GM18873 (cell line): ENCODE results near the gene DYNLT1.
"Not testable (repeated sequence)": the region's sequence is repeated elsewhere in the genome, so short reads cannot be mapped to it uniquely, and the experiment has no call there.

ENCODE experiments used
- ATAC-seq: cut with Tn5 transposase; IDR thresholded peaks from one replicate; pipeline ENCODE4 v1.9.1; 2021; ENCODE audit warnings: mild to moderate bottlenecking, moderate library complexity, moderate number of reproducible peaks; ENCODE audit not compliant: unreplicated experiment, low FRiP score

Gene DYNLT1

DNA sequence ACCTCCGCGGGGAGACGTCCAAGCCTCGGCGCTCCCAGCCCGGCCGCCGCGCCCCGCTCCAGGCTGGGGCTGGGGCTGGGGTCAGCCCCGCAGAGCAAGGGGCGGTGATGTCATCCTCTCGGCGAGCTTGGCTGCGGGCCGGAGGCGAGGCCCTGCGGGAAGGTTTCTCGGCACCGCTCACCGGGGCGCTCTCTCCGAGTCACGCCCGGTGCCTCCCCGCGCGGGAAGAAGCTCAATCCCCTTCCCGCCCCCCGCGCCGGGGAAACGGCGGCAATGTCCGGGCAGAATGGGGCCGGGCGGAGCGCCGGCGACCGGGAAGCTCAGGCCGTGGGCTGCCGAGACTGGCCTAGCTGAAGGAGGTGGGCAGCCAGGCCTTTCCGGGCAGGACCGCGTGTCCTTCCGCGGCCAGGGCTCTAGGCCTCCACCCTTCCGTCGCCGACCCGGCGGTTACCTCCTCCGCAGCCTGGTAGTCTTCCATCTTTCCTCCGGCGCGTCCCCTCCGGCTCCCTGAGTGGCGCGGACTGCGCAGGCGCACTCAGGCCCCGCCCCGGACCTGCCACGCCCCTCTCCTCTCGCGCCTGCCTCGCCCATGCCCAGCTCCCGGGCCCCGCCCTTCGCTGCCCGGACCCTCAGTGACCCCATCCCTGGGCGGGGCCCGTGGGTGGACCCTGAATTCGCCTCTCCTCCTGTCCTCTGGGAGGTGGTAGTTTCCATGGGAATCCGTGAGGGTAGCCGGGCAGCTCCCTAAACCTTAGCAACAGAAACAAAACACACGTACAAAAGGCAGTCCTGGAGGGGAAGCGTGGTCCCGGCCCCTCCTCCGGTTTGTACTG lies at the start of gene DYNLT1:
DYNLT1 (minus strand) TSS at position 513 of the 833 bp plus-strand sequence; CDS start at position 478, 35 bp downstream.
- ATAC-seq: peak; percentile 39

DNA sequence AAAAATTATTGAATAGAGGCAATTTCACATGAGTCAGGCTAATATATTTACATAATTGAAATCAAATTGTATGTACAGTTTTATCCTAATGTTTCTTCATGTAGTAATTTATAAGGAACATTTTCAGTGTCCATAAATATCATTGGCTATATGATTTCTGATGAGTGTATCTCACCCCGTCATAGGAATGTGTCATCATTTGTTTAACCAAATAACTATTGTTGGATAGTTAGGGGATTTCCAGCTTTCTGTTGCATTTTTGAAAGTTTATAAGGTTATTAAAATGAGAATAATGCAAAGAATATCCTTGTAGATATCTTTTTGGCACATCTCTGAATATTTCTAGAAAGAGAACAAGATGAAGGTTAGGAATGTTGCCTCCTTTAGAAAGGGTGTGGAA lies 44.3 kb upstream of the DYNLT1 start:
- ATAC-seq: no peak

DNA sequence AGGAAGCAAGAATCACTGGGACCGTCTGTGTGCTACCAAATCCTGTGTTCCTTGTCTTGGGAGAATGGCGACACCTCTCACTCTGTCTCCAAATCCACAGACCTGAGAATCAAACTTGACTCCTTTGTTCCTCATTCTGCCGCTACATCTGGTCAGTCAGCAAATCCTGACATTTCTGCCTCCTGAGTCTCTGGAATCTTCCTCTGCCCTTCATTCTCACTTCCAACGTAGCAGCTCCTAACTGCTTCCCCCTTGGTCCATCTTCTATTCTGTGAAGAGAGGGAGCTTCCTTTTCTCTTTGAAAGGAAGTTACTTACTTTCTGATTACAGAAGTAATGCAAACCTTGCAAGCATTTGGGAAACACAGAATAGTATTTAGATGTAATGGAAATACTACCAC lies 43.0 kb upstream of the DYNLT1 start:
- ATAC-seq: no peak

DNA sequence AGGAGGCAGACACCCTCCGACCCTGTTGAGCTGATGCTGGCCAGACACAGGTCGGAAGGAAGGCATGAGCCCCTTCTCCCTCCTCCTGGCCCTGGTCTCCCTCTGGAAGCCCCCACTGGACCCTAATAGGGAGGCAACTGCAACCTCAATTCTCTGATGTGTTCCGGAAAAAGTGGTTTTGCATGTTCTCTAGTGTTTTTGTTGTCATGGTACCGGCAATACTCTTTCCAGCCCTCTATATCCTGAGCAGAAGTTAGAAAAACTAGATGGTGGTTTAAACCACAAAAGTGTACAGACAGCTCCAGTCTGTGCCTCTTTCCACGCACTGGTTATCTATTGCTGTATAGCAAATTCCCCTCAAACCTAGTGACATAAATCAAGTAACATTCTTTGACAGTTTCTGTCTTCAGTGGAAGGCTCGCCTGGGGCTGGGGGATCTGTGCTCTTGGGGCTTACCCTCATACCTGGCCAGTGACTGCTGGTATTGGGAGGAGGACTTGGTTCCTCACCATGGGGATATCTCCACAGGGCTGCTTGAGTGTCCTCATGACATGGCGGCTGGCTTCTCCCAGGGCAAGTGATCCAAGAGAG lies 42.3 kb upstream of the DYNLT1 start:
- no peak for ATAC-seq

DNA sequence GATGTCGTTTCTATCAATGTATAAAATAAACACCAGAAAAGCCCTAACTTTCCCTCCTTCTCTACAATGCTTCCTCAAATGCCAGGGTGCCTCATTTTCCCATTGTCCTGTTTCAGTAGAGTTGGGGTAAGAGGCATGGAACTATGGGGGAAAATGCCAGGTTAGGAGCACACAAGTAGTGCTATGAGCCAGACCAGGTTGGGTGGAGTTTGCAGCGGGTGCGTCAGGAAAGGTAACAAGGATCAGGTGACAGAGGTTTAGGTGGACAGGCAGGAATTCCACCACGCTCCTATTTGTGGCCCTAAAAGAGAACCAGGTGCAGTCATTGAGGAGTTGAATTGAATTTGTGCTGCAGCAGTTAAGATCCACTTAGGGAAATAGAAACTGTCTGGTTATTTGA lies 41.8 kb upstream of the DYNLT1 start:
- ATAC-seq: no peak

DNA sequence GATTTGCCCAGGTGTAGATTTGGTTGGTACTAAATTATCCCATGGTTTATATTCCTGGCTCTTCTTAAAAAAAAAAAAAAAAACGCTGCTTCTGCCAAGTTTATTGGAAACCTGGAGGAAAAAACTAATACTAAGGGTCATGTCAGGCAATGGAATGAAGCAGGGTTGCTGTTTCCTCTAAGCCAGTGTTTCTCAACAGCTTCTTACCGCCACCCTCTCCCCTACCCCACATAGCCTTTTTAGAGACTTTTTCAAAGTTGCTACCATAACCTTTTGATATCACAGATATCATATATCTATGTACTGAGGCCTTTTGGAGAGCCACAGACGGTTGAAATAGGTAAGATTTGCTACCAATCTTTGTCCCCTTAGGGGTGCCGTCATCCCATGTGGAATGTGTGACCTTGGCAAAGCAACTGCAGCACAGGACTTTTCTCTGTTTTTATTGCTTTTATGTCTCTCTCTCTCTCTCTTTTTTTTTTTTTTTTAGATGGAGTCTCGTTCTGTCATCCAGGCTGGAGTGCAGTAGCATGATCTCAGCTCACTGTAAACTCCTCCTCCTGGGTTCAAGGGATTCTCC lies 40.3 kb upstream of the DYNLT1 start:
- no peak for ATAC-seq

DNA sequence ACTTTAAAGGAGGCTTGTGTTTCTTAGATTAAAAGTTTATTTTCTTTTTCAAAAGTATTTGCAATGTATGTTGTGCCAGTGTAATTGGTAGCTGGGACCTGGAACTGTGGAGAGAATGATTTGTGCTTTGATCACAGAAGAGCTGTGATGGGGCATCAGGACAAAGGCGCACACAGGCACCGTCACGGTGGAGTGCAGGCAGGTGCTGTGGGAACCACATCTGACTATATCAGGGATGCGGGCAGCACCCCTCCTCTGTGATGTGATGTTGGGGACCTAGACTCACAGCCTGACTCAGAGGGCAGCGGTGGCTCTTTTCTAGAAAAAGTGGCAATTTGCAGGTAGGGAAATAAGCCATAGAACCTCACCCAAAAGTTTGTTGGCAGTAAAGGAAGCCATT lies 39.8 kb upstream of the DYNLT1 start:
- ATAC-seq: no peak

DNA sequence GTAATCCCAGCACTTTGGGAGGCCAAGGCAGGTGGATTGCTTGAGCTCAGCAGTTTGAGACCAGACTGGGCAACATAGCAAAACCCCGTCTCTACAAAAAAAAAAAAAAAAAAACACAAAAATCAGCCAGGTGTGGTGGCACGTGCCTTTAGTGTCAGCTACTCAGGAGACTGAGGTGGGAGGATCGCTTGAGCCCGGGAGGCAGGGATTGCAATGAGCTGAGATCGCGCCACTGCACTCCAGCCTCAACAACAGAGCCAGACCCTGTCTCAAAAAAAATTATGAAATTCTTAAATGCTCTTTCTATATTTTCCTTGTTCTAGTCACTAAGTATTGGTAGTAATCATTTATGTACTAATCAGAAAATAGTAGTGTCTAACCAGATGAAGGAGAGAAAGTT lies 35.9 kb upstream of the DYNLT1 start:
- no peak for ATAC-seq

DNA sequence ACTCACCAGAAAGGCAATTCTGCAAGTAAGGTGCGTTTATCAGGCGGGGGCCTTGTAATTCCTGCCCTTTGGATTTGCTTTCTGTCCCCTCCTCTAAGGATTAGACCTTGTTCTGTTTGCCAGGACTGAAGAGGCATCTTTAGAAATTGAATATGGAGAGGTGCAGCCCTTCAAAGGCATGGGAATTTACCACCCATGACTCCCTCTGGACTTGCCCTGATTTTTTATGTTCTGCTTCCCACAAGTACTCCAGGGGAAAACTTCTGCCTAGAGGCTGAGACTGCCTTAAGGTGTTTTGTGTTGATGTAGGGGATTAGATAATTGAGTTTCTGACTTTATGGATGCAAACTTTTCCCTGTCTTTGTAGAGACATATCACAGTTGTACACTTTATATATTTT lies 35.5 kb upstream of the DYNLT1 start:
- no peak for ATAC-seq

DNA sequence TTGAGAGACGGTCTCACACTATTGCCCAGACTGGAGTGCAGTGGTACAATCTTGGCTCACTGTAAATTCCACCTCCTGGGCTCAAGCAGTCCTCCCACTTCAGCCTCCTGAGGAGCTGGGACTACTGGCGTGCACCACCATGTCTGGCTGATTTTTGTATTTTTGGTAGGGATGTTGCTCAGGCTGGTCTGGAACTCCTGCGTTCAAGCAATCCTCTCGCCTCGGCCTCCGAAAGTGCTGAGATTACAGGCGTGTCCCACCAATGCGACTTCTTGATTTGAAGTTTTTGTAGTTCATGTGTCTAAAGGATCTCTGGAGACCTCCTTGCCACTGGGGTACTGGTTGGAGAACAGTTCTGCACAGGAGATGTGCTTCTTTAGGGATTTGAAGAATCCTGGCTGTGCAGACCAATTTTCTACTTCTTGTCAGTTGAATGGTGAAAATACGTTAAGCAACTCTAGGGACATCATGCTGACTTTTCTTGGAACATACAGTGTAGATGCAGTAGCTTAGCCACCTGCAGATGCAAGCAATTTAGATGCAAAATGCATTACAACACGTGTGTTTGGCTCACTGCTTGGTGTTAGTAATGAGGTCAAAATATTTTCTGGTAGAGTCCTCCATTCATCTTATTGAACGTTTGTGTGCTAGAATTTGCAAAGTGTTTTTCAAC lies 33.5 kb upstream of the DYNLT1 start:
- ATAC-seq: no peak

DNA sequence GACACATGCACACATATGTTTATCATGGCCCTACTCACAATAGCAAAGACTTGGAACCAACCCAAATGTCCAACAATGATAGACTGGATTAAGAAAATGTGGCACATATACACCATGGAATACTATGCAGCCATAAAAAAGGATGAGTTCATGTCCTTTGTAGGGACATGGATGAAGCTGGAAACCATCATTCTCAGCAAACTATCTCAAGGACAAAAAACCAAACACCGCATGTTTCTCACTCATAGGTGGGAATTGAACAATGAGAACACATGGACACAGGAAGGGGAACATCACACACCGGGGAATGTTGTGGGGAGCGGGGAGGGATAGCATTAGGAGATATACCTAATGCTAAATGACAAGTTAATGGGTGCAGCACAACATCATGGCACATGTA lies 32.6 kb upstream of the DYNLT1 start:
- ATAC-seq: not testable (repeated sequence)

DNA sequence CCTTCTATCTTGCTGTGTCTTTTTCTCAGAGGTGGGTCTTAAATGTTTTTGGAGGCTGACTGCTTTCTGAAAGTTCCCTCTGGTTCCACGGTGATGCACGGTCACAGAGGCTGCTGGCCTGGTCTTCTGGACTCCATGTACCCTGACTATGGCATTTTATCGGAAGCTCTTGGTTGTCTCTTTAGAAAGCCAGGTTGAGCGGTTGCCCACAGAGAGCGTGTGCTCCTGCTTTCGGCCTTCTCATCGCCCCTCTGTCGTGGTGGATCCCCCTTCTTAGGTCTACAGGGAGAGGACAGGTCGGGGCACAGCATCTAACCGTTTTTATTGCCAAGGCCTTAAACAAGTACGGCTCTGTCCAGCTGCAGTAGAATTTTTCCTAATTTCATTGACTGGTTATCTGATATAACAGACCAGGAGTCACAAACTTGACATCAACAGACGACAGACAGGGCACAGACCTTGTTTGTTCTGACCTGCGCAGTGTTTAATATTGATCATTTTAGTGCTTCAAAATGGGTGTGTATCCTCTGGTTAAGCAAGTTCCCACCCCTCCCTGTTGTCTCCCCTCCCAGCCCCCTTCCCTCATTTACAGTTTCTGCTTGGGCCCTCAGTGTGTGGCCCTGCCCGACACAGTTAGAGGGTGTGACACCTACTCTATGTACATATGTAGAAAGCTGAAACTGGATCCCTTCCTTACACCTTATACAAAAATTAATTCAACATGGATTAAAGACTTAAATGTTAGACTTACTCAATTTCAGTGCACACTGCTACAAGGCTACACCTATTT lies 30.0 kb upstream of the DYNLT1 start:
- ATAC-seq: no peak

DNA sequence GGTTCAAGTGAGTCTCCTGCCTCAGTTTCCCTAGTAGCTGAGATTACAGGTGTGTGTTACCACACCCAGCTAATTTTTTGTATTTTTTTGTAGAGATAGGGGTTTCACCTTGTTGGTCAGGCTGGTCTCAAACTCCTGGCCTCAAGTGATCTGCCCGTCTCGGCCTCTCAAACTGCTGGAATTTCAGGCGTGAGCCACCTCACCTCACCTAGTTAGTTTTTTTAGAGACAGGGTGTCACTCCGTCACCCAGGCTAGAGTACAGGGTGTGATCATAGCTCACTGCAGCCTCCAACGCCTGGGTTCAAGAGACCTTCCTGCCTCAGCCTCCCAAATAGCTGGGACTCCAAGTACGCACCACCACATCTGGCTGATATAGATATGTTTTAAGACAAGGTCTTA lies 28.2 kb upstream of the DYNLT1 start:
- ATAC-seq: no peak

DNA sequence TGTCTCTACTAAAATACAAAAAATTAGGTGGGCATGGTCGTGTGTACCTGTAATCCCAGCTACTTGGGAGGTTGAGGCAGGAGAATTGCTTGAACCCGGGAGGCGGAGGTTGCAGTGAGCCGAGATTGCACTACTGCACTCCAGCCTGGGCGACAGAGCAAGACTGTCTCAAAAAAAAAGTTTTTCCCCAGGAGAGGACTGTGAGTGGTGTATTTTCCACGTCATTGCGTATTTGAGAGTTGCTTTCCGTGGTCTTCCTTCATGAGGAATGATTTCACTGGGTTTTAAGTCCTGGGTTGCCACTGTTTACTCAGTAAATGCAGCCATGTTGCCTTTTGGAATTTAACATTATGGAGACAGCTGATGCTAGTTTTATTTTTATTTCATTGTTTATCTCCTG lies 27.6 kb upstream of the DYNLT1 start:
- ATAC-seq: not testable (repeated sequence)

DNA sequence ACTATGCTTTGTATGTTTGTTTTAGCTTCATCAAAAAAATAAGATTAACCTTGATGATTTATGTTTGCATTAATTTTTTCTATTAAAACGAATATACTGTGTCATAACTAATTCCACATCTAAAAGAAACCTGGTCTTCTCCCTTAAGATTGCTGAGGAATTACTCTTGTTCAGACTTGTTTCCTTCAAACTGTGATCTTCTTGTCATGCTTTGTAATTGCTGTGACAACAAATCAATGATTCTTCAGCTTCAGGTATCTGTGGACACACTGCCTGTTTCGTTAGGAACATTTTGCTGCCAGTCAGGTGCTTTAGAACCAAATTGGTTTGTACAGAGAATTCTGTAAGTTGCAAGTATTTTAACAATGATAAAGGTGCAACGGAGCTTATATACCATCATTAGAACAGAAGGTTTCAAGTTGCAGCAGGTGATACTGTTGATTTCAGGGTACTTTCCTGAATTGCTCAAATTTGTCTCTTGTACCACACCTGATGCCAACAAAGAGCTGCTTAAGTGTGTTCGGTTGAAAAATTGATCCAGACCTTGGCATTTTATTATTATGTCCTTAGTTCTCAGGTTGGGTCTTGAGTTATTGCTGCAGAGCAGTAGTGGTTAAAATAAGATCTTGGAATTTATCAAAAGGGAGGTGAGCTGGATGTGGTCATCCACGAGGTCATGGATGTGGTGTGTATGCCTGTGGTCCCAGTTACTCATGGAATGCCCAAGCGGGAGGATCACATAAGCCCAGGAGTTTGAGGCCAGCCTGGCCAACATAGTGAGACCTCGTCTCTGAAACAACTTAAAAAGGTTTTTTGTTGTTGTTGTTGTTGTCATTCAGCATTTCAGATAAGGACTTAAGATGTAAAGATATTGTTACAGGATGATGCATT lies 24.8 kb upstream of the DYNLT1 start:
- ATAC-seq: no peak

DNA sequence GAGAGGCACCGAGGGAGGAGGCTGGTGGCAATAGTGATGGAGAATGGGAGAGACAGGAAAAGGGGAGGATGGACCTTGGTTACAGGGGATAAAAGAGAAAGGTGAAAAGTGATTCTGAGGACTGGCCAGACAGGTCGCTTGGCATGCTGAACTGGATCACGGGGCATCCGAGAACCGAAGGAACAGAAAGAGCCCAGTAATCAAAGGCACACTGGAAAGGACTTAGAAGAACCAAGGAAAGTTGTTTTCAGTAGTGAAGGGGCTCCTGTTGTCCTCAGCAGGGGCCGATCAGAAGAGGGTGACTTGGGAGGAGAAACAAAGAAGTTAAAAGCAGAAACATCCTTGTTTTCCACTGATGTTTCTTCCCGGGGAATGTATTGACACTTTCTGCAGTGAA lies 24.2 kb upstream of the DYNLT1 start:
- no peak for ATAC-seq

DNA sequence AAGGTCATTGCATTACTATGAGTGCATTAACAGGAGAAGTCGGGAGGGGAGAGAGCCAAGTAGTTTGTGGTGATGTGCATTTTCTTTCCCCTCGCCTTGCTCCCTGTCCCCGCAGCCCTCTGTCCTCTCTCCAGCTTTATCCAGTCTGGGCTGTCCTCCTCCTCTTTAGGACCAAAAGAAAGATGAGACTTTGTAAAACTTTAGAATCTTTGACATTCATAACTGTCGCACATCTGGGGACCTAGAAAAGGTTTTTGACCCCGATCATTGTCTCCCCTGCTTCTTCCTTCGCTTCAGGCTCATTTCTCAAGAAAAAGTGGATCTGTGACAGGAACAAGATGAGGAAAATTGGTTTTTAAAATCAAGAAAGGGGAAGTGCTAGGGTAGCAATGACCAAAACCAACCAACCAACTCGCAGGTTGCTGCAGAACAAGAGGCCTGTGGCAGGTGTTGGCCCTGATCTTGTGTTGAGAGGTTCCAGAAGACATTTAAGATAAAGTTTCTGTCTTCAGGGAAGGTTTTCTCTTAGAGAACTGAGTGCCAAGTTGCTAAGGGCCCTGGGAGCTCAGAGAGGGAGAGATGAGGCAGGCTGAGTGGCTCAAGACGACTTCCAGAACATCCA lies 22.9 kb upstream of the DYNLT1 start:
- no peak for ATAC-seq

DNA sequence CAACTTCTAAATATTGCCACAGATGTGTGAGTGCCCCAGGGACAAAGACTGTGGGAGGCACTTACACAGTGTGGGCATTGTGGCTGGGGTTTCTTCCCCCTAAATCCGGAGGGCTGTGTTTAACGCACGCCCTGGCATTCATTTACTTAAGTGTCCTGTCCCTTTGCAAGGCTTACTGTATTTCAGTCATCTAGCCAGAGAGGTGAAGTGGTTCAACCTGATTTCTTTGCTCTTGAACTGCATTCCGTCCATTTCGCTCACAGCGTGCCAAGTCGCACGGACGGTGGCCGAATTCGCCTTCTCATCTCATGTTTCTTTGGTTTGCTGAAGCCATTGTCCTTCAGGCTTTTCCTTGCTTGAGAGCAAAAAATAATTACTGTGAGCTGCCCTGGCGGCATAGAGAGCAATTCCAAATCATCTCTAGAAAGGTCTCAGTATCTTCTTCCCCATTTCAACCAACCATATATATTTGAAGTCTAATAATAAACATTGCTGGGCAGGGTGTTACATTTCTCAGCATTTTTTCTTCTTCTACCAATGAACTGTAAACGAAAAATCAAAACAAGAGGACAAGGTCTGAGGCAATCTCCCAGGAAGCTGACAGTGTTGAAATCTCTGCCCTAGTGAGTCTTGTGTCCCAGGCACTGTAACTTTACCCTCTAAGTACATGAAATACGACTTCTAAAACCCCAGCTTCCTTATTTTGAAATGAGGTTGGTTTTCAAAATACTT lies 22.3 kb upstream of the DYNLT1 start:
- no peak for ATAC-seq
